ENCODE measurements around the gene ABCG2. TPM values are rescaled to one million over a fixed set of nuclear protein-coding genes. Genes with fewer than 3 reads are reported as not detected.

ABCG2 gene
- total and polyA plus RNA-seq, 2 of the 8 experiments (the other 6 are each of a cell fraction or from before 2014, with no cell fraction given) = 2.4 to 4.6 TPM

DNA sequence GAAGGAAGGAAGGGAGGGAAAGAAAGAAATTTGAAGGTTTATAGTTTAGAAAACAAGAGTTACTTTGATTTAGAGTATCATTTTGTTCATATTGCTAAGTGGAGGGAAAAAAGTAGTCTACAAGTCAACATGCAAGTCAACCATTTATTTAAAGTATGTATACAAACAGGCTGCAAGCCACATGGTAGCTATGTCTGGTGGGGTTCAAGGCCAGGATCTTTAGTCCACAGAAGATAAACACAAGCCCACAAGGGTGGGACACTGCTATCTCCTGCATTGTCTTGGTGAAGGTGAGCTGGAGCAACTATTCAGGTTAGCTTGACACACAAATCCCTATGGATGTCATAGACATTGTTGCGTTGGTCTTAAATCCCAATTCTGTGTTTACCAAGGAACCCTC, 71.4 kb downstream of the ABCG2 start:
- Histone ChIP-seq H3K4me1 (replicated peaks in 1 of 4; ENCODE audit: control insufficient read depth in 3 of 4, insufficient read depth in 4 of 4, low read length in 3 of 4) (no peaks in the 10 kb centered on the region), H3K4me3 (ENCODE audit: extremely low read depth in 1 of 4, insufficient read depth in 2 of 4, low read depth in 3 of 4, low read length in 4 of 4) (no peak overlapping the region), H3K4ac (replicated peaks; ENCODE audit: insufficient read length, low read depth, low read length) (peak overlapping the region; percentile 41), H3K36me3 (ENCODE audit: control insufficient read depth in 2 of 4, insufficient read depth in 4 of 4, low read length in 3 of 4) (no peaks in the 10 kb centered on the region), H2BK20ac (ENCODE audit: low read length) (no peak overlapping the region), H2AFZ (ENCODE audit: low read length) (no peak overlapping the region), H2BK5ac (ENCODE audit: low read depth, low read length) (no peak overlapping the region), H3K14ac (ENCODE audit: insufficient read length) (no peak overlapping the region), H4K20me1 (replicated peaks in 1 of 2; ENCODE audit: control insufficient read depth in 1 of 2, insufficient read depth in 2 of 2, low read length in 2 of 2) (no peaks in the 10 kb centered on the region), H3K23ac (ENCODE audit: insufficient read length) (no peak overlapping the region), H3K4me2 (ENCODE audit: insufficient read depth in 1 of 2, low read depth in 2 of 2, low read length in 2 of 2) (no peak overlapping the region), H3K27ac (ENCODE audit: low read depth, low read length) (no peak overlapping the region), H3K27me3 (replicated peaks in 1 of 4; ENCODE audit: control insufficient read depth in 3 of 4, extremely low read depth in 1 of 4, insufficient read depth in 3 of 4, low read length in 3 of 4) (no peaks in the 10 kb centered on the region), H3K9ac (replicated peaks in 1 of 4; ENCODE audit: extremely low read depth in 1 of 4, low read depth in 3 of 4, low read length in 3 of 4) (no peak overlapping the region), H3K79me2 (ENCODE audit: control insufficient read depth in 1 of 2, insufficient read depth in 2 of 2, low read length in 2 of 2) (no peaks in the 10 kb centered on the region), H2BK12ac (ENCODE audit: low read depth, low read length) (no peak overlapping the region), H2AK5ac (ENCODE audit: low read depth, low read length) (no peak overlapping the region), H3K23me2 (ENCODE audit: low read depth, low read length) (no peaks in the 10 kb centered on the region), H3K9me3 (ENCODE audit: insufficient read depth in 2 of 2, low read depth in 1 of 2, low read length in 1 of 2) (no peaks in the 10 kb centered on the region), H4K91ac (replicated peaks; ENCODE audit: insufficient read length, low read length) (no peak overlapping the region), H3K56ac (replicated peaks; ENCODE audit: insufficient read length, low read depth, low read length) (no peak overlapping the region), H3K79me1 (ENCODE audit: low read depth, low read length) (no peaks in the 10 kb centered on the region), H2BK15ac (ENCODE audit: low read length) (no peak overlapping the region), H4K5ac (ENCODE audit: insufficient read length, low read depth, low read length) (no peak overlapping the region), H4K8ac (ENCODE audit: extremely low read depth, insufficient read depth, low read length) (no peak overlapping the region), H3K18ac (ENCODE audit: extremely low read depth, low read length) (no peak overlapping the region), H2BK120ac (replicated peaks; ENCODE audit: low read depth, low read length) (no peak overlapping the region)
- ChIA-PET POLR2A (ENCODE audit: partially characterized antibody) (interaction anchor here (0.7 kb wide), 1 partner anchor 115 kb away, joined by 3 read pairs; no protein-coding TSS in a partner anchor), CTCF (ENCODE audit: partially characterized antibody) (interaction anchor here (0.7 to 7.7 kb wide), 4 partner anchors 10 to 428 kb away, joined by 3 to 41 read pairs (median 3); no protein-coding TSS in a partner anchor)
- FAIRE-seq = no peak
- TF ChIP-seq SP1 (IDR thresholded peaks at IDR 0.05; ENCODE audit: low read depth, low read length) = no peak
- 91% methylated on average over 1 of the region's 1 CpG; no CpG with 5 or more reads in 1 of the 2 experiments for WGBS, 2 experiments (ENCODE audit: extremely low coverage in 1 of 2, insufficient coverage in 1 of 2, insufficient read length in 1 of 2, insufficient replicate concordance in 2 of 2, low coverage in 1 of 2, low lambda C conversion rate in 2 of 2, missing lambda C conversion rate in 1 of 2)
- DNase-seq (ENCODE audit: low read depth in 1 of 2, low spot score in 2 of 2) = no peak
